GM18526 (cell line): ENCODE results near the gene C12orf42.

Source experiments
- POLR2A ChIP-seq: IDR thresholded peaks from 3 replicates; pipeline ENCODE4 v1.6.1; 2011; ENCODE audit not compliant: insufficient read length; ENCODE audit errors: extremely low read depth

C12orf42 gene

DNA sequence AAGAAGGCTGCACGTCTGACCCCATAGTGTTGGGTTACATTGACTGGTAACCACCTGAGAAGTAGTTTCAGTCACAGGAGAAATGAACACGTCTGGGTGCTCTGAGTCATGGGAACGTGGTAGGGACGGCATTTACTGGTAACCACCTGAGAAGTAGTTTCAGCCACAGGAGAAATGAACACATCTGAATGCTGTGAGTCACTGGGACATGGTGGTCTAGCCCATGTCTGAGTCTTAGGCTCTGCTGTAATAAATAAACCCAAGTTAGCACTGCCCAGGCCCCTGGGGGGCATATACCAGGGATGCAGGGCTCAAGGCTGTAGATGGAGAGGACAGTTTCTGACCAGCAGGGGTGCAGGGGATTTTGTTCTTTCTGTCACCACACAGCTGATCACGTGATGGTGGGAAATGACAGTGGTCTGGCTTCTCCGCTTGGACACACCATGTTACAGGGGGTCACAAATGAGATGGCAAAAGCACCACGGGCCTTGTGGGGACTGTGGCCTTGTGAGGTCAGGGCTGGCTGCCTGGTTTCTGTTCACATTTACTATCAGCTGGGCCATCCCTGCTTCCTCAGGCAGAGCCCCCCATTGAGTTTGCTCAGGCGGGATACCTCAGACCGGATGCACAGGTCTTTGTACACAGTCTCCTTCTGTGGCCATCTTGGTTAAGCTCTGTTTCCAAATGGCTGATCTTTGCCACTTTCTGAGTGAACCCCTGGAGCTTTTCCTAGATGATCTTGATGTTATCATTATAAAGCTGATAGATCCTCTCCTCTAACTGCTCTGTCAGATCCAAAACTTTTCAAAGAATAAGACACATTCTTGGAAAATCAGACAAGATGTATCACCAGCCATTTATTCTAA is 9.8 kb upstream of the C12orf42 start:
- no peak for TF ChIP-seq POLR2A

- TF ChIP-seq POLR2A, result no peak
These were observed 8.8 kb upstream of the C12orf42 start for GRCh38 chr12:103504606-103505005.

- no peak for TF ChIP-seq POLR2A
These were observed 8.0 kb upstream of the C12orf42 start for GRCh38 chr12:103503546-103504480.

DNA sequence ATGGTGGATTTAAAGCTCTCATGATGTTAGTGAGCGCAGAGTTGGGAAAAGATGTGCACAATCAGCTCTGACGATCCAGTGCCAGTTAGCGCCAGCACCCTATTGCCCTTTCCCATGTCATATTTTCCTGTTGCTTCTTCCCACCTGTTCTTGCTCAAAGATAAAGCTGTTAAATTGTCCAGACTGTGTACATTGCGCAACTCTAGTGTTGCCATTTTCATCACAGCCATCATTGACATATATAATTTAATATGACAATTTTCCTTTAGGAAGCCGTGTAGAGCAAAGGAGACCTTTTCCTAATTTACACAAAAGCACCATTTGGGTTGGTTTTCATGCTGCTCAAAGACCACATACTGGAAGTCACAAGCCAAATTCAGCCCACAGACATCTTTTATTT is 5.7 kb upstream of the C12orf42 start:
- no peak for TF ChIP-seq POLR2A

GRCh38 chr12:103499571-103499970 is 3.8 kb upstream of the C12orf42 start:
- TF ChIP-seq POLR2A, result no peak

GRCh38 chr12:103498990-103499389 is 3.2 kb upstream of the C12orf42 start:
- no peak for TF ChIP-seq POLR2A

- TF ChIP-seq POLR2A, result no peak
These were observed 867 bp downstream of the C12orf42 start for GRCh38 chr12:103494734-103495468.

DNA sequence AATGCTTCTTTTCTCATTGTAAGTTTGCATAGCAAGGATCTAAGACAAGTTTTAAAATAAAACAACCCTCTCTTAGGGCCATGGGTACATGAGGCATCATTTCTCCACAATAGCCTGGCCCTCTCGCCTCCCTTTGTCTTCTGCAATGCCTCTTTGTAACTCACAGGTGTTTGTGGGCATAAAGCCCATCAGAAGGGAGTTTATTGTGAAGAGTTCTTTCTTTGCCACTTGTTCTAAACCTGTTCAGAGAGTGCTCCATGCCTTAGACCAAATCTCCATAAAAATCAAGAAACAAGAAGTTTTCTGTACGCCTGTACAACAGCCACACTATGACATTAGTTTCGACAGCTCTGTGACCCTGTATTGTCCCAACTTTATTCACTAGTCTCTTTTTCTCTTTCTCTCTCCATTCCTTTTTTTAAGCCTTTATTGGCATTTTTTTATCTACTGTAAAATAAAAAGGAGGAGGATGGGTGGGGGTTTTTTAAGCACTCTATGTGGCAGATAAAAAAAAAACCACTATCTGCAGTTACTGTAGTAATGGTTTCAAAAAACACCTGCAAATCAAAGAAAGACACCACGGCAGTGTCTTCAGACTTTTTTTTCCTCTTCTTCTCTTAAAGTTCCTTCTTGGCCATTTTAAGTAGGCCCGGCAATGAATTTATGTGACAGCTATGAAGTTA is 1.6 kb downstream of the C12orf42 start:
- no peak for TF ChIP-seq POLR2A

DNA sequence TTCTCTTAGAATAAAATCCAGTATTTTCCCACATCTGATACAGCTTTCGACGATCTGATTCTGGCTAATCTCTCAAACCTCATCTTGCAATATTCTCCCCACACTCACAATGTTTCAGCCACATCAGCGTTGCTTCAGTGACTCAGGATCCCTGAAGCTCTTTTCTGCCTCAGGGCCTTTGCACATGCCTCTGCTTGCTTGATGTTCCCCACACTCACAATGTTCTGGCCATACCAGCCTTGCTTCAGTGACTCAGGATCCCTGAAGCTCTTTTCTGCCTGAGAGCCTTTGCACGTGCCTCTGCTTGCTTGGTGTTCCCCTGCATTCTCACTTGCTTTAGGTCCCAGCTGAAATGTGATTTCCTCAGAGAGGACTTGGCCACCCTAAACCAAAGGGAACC is 2.6 kb downstream of the C12orf42 start:
- TF ChIP-seq POLR2A, result no peak

- no peak for TF ChIP-seq POLR2A
These were observed 13.4 kb downstream of the C12orf42 start for GRCh38 chr12:103482365-103482764.

DNA sequence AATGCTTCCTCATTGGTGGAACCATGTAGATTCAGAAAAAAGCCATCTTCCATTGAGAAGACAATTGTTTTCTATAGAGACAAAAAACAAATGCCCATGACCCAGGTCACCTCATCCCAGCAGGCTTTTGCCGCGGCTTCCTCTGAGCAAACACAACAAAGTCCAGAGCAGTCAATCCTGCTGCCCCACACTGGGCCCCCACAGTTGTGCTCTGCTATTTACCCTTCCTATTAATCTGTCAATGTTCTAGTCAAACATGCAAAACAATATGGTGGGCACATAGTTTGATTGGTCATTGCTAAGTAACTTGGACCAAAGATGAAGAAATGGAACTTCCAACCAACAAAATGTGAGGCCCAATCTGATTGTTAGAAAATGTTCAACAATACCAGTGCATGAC is 20.7 kb downstream of the C12orf42 start:
- no peak for TF ChIP-seq POLR2A

- no peak for TF ChIP-seq POLR2A
These were observed 25.1 kb downstream of the C12orf42 start for GRCh38 chr12:103470664-103471063.

GRCh38 chr12:103469719-103470118 is 26.0 kb downstream of the C12orf42 start:
- no peak for TF ChIP-seq POLR2A

DNA sequence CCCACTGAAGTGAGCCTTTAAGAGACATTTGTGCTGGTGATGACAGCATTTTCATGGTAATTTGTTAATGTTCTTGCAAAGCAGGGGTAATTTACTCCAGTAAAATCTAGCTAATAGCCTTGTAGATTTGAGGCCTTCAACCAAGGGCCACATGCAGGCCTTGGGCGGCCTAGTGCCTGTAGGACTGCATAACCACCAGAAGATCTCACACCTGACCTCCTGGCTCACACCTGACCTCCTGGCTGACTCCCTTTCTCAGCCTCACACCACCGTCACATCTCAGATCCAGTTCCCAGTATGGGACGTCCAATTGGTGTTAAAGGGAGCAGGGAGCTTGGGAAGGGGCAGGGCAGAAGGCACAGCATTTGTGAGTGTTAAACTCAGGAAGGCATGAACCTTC is 26.9 kb downstream of the C12orf42 start:
- no peak for TF ChIP-seq POLR2A

DNA sequence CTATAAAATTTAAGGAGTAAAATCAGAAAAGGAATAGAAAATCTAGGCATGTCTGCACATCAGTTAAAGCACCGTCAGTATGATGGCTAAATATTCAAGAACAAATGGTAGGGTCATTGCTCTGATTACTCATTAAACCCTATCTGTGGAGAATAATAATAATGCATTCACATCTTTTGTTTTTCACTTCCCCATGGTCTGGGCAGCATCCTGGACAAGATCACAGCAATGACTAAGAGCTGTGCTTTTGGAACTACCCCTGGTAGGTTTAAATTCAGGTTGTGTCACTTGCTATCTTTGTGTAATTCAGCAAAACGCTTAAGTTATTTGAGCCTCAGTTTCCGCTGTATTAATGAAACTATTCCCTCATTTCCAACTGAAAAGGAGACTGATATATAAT is 33.1 kb downstream of the C12orf42 start:
- TF ChIP-seq POLR2A, result no peak
